GM12891 (cell line): ENCODE data around the gene MSL3.

Experiments used
- POLR2A ChIP-seq: IDR thresholded peaks from 2 replicates; pipeline ENCODE4 v1.6.1; 2011; ENCODE audit warnings: low read depth, low read length, control low read depth
- POLR2AphosphoS5 ChIP-seq: IDR thresholded peaks from 2 replicates; pipeline ENCODE4 v1.6.1; 2011; ENCODE audit warnings: low read depth, low read length, control low read depth
- POU2F2 ChIP-seq: IDR thresholded peaks from 2 replicates; pipeline ENCODE4 v1.6.1; 2011; ENCODE audit warnings: low read depth, mild to moderate bottlenecking, control low read depth, low read length, moderate library complexity

DNA sequence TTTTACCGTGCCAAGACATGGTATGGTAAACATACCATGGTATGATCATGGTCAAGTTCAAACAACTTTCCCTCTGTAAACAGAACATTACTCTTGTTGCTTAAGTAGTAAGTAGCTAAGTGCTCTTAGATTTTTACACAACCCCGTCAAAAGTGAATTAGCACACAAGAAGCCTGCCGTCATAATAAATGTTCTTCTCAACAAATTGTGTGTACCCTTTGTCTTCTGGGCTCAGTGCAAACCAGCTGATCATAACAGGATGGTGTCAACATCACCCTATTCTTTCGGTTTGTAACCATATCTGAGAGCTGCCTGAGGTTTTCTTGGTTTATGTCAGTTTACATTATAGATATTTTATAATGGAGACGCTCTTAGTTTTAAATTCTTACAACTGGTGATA, 28.8 kb downstream of the MSL3 start:
- TF ChIP-seq POLR2A (no peak), POU2F2 (no peak), POLR2AphosphoS5 (no peak)
